ENCODE results near the gene GMDS. TPM values are rescaled to one million over a fixed set of nuclear protein-coding genes. Genes with fewer than 3 reads are reported as not detected.

Gene GMDS
- total and polyA plus RNA-seq, 4 donors: 7.3 to 28.3 (median 16.1) TPM

- Histone ChIP-seq H3K4me1 (ENCODE audit: control insufficient read depth in 5 of 5, insufficient read depth in 5 of 5, low read length in 5 of 5) (no peaks in the 10 kb centered on the region), H3K27ac (ENCODE audit: low read depth in 1 of 2, low read length in 1 of 2) (no peak overlapping the region), H3K4me3 (no peak overlapping the region), H3K9ac (ENCODE audit: insufficient read depth in 1 of 2, low read length in 2 of 2) (no peak overlapping the region), H3K27me3 (ENCODE audit: control insufficient read depth in 3 of 3, insufficient read depth in 3 of 3, low read length in 2 of 3) (no peaks in the 10 kb centered on the region), H3K9me3 (ENCODE audit: control insufficient read depth in 4 of 4, insufficient read depth in 3 of 4, low read length in 3 of 4) (no peaks in the 10 kb centered on the region), H3K36me3 (ENCODE audit: control insufficient read depth in 4 of 4, insufficient read depth in 4 of 4, low read length in 4 of 4) (no peaks in the 10 kb centered on the region)
- 93 to 96% methylated on average over 9 of the region's 9 CpGs for WGBS, 2 donors
- TF ChIP-seq CTCF (IDR thresholded peaks at IDR 0.05; ENCODE audit: control extremely low read depth, extremely low read depth): no peak
- DNase-seq (no peak), ATAC-seq (ENCODE audit: insufficient read depth, low FRiP score) (no peak)
Observed at GRCh38 chr6:2149361-2150006, 95.9 kb downstream of the GMDS start.

- Histone ChIP-seq H3K9ac (ENCODE audit: insufficient read depth in 1 of 2, low read length in 2 of 2) (no peak overlapping the region), H3K27me3 (ENCODE audit: control insufficient read depth in 3 of 3, insufficient read depth in 3 of 3, low read length in 2 of 3) (no peaks in the 10 kb centered on the region), H3K27ac (ENCODE audit: low read depth in 1 of 2, low read length in 1 of 2) (no peak overlapping the region), H3K4me3 (no peak overlapping the region), H3K9me3 (ENCODE audit: control insufficient read depth in 4 of 4, insufficient read depth in 3 of 4, low read length in 3 of 4) (no peaks in the 10 kb centered on the region), H3K36me3 (ENCODE audit: control insufficient read depth in 4 of 4, insufficient read depth in 4 of 4, low read length in 4 of 4) (no peaks in the 10 kb centered on the region), H3K4me1 (ENCODE audit: control insufficient read depth in 5 of 5, insufficient read depth in 5 of 5, low read length in 5 of 5) (peaks cover 0 to 3% (median 0%) of the 10 kb centered on the region in 5 donors)
- 97 to 98% methylated on average over 8 of the region's 8 CpGs for WGBS, 2 donors
- DNase-seq: no peak
- TF ChIP-seq CTCF (IDR thresholded peaks at IDR 0.05; ENCODE audit: control extremely low read depth, extremely low read depth): no peak
- ATAC-seq (ENCODE audit: insufficient read depth, low FRiP score): no peak
Observed at GRCh38 chr6:2148748-2149147, 96.7 kb downstream of the GMDS start.

- no peaks in the 10 kb centered on the region for H3K27me3 ChIP-seq (ENCODE audit: control insufficient read depth in 3 of 3, insufficient read depth in 3 of 3, low read length in 2 of 3)
- TF ChIP-seq CTCF (IDR thresholded peaks at IDR 0.05; ENCODE audit: control extremely low read depth, extremely low read depth): no peak
- no peak for DNase-seq
- H3K9me3 ChIP-seq (ENCODE audit: control insufficient read depth in 4 of 4, insufficient read depth in 3 of 4, low read length in 3 of 4): no peaks in the 10 kb centered on the region
- H3K9ac ChIP-seq (ENCODE audit: insufficient read depth in 1 of 2, low read length in 2 of 2): no peak overlapping the region
- H3K27ac ChIP-seq (ENCODE audit: low read depth in 1 of 2, low read length in 1 of 2): no peak overlapping the region
- H3K4me3 ChIP-seq: no peak overlapping the region
- no peak for ATAC-seq (ENCODE audit: insufficient read depth, low FRiP score)
- no peaks in the 10 kb centered on the region for H3K36me3 ChIP-seq (ENCODE audit: control insufficient read depth in 4 of 4, insufficient read depth in 4 of 4, low read length in 4 of 4)
- WGBS, 2 donors: 79 to 86% methylated on average over 6 of the region's 6 CpGs
- H3K4me1 ChIP-seq (ENCODE audit: control insufficient read depth in 5 of 5, insufficient read depth in 5 of 5, low read length in 5 of 5): peaks cover 0 to 3% (median 0%) of the 10 kb centered on the region in 5 donors
Observed at GRCh38 chr6:2147766-2148448, 97.5 kb downstream of the GMDS start.

Data from lung (tissue), 12 donors.